Superior temporal gyrus (tissue), 1 donor: Measurements from ENCODE around the gene FOXK1.

ENCODE experiments used
- DNase-seq: peaks from one replicate; pipeline ENCODE4 v3.0.0-alpha.2; 2016; ENCODE audit errors: extremely low spot score

FOXK1 gene

DNA sequence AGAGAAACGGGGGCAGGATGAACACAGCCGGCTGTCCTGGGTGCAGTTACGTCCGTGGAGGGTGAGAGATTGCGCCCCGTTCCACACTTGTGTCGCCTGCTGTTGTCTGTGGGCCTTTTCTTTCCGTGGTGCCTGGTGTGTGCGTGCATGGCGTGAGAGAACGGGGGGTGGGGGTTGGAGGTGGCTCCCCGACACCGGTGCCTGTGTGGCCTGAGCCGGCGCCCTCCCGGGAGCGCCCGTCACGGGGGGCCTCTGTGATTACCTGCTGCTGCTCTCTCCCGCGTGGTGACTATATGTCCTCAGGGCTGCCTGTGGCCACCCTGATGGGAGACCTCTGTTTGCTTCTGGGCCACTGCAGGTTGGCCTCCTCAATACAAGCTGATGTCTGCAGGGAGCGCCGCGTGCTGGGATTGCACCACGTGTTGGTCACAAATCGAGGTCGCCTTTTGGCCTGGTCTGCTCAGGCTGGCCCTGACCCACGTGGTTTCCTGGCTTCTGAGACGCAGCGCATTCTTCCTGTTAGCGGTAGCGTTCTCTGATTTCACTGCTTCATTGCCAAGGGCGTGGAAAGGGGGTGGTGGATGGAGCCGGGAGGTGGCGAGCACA is 82.4 kb downstream of the FOXK1 start:
- DNase-seq = no peak

DNA sequence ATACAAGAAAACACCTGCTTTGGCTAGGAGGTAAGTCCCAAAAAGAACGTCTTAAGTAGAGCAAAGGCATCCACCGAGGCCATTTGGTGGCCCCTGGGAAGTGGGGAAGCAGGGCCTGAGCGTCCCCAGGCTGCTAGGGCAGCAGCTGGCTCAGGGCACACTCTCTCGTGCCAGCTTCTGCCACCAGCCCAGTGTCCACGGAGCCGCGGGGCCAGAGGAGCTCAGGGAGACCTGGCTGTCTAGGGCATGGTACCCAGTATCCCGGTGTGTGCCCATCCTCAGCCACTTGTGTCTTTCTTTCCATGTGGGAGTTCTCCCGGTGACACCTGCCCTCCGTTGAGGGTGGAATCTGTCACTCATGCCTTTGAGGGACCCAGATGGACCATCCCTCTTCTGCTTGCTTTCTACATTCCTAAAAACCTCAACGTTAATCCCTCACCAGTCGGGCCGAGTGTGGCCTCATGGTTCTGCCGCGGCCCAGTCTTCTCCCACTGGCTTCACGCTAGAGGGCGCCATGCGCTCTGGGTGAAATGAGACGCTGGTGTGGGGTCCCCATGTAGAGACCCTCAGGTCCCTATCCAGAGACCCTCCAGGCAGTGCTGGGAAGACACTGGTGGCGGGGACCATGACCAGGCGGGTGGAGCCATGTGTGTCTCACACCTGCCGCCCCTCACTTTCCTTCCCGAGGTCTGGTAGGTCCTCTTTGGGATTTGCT is 83.8 kb downstream of the FOXK1 start:
- no peak for DNase-seq

DNA sequence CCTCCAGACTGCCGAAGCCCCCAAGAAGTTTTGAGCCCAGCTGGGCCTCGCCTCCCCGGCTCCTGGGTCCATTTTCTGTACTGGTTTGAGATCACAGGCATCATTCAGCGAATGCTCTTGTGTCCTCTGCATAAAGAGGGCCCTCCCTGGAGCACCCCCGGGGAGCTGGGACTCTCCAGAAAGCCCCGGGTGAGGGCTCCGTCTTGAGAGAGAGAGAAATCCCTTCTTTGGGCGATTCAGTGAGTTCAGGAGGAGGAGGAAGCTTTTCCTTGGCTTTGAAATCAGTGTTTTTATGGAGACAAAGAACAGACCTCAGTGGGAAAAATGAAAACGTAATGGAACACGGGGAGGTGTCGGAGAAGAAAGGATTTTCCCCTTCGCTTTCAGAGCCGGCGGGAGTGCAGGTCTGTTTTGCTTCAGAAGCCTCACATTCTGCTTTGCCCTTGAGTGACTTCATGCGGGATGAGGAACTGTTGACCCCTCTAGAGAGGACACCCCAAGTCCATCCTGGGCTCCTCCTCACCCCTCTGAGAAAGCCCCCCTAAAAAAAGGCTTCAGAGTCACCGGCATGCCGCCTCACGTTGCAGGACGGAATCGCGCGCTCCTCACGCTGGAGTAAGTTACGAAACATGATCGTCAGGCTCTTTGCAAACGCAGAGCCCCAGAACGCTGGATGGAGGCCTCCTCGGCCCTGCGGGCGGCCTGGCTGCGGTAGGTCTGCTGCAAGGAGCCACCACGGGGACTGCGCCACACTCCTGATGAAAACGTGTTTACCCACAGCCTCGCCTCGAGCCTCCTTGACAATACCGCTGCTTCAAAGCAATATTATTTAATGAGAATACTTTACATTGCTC is 84.8 kb downstream of the FOXK1 start:
- DNase-seq = no peak

DNA sequence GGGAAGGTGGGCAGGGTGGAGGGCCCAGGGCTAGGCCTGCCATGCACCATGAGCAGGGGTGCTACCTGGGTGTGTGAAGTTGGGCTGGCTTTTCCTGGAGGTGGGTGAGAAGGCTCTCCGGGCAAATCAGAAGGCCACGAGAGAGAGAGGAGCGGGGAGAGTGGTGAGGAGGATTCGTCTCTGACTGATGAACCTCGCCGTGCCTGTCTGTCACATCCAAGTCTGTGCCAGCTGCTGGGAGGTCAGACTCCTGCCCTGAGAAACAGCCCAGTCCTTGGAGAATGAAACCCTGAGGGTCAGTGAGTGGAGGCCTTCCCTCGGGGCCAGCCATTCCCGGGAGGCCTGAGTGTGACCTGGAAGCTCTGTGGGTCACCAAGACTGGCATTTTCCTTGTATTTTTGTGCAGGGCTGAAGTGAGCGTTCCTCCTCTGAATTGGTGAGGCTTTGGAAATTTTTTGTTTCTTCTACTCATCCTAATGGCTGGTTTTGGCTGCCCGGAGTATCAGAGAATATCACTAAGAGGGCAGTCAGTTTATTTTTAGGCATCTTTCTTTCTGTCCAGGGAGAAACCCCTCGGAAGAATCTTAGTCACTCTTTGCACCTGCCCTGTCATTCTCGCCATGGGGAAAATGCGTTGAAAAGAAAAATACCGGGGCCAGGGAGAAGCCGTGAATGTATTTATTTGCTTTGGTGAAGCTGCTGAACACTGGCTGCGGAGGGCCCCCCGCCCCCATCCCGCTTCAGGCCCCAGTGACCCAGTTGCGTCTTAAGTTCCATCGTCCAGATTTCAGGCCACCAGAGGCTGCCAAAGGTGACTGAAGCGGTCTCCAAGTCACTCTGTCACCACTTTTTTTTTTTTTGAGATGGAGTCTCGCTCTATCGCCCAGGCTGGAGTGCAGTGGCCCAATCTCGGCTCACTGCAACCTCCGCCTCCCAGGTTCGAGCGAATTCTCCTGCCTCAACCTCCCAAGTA is 86.8 kb downstream of the FOXK1 start:
- DNase-seq = no peak

DNA sequence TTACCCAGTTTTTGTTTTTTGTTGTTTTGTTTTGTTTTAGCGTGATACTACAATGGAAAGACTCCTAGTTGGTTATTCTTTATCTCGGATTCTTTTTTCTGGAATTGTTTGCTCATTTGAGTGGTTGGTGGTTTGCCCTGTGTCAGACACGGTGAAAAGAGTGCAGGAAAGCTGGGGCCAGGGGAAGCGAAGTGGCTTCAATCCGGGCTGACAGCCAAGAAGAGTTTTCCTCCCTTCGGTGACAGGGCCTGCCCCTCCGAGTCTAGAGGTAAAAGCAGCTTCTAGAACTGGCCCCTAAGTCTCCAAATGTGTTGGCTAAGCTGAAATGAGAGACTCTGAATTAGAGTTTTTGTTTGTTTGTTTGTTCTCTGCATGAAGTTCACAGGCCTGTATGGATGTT is 87.7 kb downstream of the FOXK1 start:
- no peak for DNase-seq

DNA sequence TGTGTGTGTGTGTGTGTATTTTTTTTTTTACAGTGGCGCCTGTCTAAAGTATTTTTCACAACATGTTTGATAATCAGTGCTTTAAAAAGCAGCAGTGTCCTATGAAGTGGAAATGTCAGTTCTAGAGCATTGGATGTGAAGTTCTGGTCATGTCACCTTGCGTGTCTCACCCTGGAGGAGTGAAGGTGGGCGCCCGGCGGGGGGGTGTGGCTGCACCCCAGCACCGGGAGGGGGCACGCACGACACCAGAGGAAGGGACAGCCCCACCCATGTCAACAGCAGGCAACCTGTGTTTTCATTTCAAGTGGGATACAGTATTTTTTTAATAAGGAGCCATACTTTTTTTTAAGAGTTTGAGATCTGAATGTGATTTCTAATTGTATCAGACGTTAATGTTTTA is 88.8 kb downstream of the FOXK1 start:
- DNase-seq = no peak

DNA sequence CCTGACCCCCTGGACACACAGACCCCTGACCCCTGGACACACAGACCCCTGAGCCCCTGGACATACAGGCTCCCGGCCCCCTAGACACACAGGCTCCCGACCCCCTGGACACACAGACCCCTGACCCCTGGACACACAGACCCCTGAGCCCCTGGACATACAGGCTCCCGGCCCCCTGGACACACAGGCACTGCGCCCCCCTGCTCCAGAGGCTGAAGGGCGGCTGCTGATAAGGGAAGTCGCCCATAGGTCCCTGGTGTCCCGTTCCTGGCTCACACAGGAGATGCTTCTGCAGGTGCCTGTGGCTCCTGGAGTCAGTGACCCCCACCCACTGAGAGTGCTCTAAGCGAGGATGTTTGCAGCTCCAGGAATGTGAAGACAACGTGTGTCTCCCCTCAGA is 89.6 kb downstream of the FOXK1 start:
- DNase-seq = no peak

DNA sequence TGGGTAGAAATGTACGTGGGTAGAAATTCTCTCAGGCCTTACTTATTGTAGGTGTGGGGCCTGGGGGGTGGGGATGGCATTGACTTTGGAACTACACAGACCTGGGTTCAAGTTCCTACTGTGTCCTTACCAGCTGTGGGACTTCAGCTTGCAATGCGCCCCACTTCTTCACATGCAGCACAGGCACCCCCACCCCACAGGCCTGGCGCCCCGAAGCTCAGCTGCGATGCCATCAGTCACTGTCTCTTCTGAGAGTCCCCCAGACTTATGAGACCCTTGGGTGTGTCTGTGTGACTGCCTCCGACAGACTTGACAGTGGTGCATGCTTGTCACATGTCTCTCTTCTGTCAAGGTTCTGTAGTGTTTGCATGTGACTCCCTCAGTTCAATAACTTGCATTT is 90.2 kb downstream of the FOXK1 start:
- DNase-seq = no peak

DNA sequence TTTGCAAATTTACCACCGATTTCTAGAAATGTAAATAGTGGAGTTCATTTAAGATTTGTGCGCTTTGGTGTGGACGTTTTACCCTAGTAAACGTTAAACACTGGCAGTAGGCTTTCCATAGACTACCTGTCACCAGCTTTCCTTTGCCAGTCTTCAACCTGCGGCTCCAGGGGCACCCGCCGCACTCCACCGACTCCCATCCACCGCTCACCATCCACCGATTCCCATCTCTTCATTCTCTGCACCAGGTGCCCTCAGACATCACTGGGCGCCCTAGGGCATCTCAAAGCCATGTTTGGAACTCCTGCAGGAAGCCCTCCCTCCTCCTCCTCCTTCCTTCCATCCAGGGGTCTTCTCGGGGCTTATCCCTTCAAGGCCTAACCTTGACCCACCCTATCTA is 91.9 kb downstream of the FOXK1 start:
- DNase-seq = no peak

DNA sequence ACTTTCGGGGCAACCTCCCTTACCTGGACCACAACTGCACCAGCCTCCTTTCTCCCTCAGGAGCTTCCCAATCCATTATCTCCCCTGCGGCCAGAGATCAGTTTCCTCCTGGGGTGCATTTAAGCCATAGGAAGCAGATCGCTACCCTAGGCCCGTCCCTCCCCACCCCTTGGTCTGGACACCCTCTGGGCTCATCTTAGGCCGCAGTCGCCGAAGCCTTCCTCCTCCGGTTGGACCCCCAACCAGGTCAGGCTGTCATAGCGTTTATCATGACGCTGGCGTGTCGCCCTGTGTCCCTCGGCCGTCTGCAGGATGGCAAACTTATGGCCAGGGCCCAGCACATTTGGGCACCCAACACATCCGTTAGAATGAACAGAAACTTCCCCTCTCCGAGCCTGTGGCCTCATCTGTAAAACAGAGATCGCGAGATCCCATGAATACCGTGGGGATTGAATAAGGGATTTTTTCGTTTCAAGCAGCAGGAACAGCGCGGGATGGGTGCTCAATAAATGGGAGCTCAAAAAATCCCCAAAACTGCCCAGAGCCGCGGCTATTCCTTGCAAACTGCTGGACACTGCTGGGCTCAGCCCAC is 92.7 kb downstream of the FOXK1 start:
- no peak for DNase-seq

DNA sequence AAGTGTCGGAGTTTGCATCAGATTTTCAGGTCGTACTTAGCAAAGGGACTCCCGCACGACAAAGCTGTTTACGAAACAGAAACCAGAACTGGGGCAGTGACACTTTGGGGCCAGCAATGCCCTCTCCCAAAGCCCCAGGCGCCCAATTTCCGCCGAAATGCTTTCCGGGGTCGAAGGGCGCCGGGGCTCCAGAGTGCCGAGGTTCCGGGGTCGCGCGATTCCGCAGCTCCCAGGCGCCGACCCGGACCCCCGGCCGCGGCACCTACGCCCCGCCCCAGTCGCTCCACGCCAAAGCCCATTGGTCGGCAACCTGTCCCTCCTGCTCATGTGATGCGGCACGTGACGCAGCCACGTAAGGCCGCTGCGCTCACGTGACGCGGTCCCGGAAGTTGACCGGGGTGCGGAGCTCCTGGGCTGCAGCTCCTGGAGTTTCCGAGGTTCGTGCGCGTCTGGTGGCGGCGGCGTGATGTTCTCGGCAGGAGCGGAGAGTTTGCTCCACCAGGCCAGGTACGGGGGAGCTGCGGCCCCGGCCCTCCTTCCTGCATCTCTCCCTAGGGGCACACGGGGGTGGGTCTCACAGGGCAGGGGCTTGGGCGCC is 93.3 kb downstream of the FOXK1 start, which contains the start of gene AP5Z1:
TSS of gene AP5Z1 (plus strand) at position 374 of the 598 bp plus-strand sequence. CDS start at position 467, 93 bp downstream.
- DNase-seq = peak; percentile 98

DNA sequence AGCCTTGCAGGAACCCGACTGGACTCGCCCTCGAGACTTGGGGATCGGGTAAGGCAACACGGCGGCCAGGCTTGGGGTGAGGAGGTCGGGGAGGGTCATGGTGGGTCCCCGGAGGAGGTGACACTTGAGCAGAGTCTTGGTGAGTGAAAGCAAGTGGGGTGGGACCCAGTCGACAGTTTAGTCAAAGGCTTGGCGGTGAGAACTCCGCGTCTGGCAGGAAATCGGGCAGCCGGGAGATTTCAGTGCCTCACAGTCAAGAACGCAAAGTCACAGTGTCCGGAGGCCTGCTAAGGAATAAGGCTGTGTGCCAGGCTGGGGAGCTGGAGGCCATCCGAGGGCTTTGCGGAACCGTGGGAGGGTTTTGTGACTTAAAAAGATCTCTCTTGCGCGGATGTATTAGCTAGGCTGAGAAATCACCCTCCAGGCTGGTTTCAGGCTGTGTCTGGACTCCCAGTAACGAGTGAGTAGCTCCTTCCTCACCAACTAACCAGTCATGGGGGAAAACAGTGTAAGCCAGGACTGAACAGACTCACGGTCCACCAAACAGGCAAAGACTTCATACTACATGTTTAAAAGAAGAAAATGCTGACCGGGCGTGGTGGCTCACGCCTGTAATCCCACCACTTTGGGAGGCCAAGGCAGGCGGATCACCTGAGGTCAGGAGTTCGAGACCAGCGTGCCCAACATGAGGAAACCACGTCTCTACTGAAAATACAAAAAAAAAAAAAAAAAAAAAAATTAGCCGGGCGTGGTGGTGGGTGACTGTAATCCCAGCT is 93.9 kb downstream of the FOXK1 start:
- DNase-seq = no peak

DNA sequence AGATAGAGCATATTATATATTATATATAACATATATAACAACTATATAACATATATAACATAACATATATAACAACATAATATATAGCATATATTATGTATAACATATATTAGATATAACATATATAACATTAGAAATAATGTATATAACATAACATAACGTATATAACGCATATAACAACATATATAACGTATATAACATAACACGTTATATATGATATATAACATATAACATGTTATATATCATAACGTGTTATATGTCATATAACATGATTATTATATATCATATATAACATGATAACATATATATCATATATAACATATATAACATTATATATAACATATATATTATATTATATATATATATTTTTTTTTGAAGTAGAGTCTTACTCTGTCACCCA is 97.0 kb downstream of the FOXK1 start:
- no peak for DNase-seq

DNA sequence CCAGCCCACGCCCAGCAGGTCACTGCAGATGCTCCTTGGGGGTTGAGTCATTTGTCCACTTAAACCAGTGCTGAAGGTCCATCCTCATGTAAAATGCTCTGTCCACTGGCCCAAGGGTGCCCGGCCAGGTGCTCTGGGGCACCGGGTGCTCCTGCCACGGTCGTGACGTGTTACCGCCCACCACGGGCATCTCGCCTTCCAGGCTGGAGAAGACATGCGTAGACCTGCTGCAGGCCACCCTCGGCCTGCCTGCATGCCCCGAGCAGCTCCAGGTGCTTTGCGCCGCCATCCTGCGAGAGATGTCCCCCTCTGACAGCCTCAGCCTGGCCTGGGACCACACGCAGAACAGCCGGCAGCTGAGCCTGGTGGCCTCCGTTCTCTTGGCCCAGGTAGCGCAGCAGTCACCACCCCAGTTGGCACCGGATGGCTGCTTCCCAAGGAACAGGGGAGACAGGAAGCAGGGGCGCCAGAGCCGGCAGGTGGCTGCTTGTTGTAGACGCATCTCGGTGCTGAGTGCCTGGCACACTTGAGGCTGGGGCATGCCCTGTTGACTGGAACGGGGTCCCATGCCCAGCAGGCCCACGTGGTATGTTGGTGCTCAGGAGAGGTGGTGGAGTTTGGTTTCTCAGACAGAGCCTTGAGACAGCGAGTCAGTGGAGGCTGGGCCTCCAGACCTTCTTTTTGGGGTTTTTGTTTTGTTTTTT is 99.4 kb downstream of the FOXK1 start:
- DNase-seq = no peak

DNA sequence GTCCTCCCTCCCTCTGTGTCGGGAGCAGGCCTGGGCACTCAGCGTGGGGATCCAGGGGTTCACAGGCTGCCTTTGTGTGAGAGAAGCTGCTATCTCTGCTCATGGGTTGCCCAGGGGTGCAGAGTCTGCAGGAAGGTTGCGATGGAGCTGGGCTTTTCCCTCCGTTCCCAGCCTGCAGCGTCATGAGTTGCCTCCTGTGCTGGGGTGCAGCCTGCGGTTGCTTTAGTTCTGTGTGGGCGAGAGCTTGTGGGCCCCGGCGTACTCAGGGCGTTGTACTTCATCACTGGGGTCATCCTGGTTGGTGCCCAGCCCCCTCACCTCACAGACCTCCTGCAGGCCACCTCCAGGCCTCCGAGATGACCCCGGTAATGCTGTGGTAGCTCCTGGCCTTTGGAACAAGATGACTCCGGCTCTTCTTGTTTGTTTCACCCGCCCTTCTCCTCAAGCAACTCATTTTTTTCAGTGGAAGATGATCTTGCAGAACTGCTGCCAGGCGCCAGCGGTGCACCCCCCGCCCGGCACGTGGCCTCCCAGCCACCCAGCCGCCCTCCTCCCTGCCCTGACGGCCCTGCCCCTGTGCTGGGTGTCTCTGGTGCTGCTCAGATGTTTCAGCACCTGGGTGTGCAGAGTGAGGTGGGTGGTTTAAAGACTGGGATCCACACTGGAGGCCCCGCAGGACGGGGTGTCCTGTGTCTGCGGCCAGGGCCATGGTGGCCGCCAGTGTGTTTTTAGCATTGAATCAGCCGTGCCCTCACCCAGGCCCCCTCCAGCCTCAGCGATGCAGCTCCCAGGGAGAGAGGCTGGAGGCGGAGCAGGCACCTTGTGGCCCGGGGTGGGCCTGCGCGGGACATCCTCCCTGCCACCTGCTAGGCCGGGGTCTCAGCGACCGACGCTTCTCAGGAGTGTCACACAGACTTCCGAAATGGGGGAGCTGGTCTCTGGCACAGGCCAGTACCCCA is 100.5 kb downstream of the FOXK1 start:
- DNase-seq = no peak

DNA sequence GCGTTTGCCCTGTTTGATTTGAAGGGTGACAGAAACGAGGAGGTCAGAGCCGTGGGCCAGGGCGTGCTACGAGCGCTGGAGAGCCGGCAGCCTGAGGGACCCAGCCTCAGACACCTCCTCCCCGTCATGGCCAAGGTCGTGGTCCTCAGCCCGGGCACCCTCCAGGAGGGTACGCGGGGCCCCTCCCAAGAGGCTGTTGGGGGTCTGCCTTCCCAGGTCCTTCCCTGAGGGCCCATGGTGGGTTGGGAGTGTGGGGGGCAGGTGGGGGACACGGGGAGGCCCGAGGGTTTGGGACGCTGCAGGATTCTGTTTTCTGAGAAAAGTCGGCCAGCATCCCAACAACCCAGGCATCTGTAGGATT is 101.2 kb downstream of the FOXK1 start:
- DNase-seq = no peak

DNA sequence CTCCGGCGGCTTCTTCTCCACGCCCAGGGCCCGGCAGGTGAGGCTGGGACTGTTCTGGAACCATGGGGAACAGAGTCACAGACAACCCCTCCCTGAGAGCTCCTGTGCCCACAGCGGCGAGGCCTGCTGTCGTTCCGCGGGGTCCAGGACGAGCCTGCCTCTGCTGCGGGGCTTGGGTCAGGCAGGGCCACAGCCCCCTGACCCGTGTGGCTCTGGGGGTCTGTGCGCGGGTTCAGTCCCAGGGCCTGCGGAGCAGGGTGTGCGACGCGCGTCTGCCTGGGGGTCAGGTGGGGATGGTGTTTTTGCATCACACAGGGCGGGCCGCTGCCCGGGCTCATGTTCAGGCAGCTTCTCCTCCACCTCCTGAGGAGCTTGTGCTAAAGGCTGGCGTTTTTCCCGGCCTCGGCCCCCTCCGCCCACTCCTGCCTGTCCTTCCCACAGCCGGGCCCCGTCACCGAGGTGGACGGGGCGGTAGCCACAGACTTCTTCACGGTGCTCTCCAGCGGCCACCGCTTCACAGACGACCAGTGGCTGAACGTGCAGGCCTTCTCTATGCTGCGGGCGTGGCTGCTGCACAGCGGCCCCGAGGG is 101.8 kb downstream of the FOXK1 start:
- DNase-seq = no peak

DNA sequence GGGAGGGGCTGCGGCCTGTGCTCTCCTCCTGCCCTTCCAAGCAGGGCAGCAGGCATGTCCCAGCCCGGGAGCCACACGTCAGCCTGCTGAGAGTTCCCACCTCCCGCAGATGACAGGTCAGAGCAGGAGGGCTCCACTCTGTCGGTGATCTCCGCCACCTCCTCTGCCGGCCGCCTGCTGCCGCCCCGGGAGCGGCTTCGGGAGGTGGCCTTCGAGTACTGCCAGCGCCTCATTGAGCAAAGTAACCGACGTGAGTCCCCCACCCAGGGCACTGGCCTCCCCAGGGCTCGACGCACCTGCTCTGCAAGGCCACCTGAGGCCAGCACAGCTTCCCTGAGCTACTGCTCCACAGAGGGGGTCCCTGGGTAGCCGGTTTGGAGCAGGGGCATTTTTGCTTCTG is 102.7 kb downstream of the FOXK1 start:
- DNase-seq = no peak
